Suprapubic skin (tissue), 4 donors: ENCODE measurements around the gene MYORG.

Experiments
- CTCF ChIP-seq, 2 donors: fragments of 200-600 bp in 1 of 2; fragments of 450-650 bp in 1 of 2; sonication (generic) in 1 of 2; IDR thresholded peaks; one replicate each; pipeline ENCODE4 v1.5.1; 2016 to 2019; ENCODE audit warnings: antibody characterized with exemption in 2 of 2, mild to moderate bottlenecking in 1 of 2, moderate library complexity in 1 of 2
- EP300 ChIP-seq: sonication (generic); formaldehyde crosslinking; IDR thresholded peaks from one replicate; pipeline ENCODE4 v1.6.1; 2017; ENCODE audit warnings: antibody characterized with exemption
- POLR2A ChIP-seq, 2 donors: fragments of 450-650 bp; IDR thresholded peaks; one replicate each; pipeline ENCODE4 v1.6.1; 2017; ENCODE audit warnings: antibody characterized with exemption in 2 of 2, mild to moderate bottlenecking in 2 of 2, moderate library complexity in 2 of 2
- POLR2AphosphoS5 ChIP-seq, 3 donors: sonication (generic); formaldehyde crosslinking; IDR thresholded peaks; one replicate each; pipeline ENCODE4 v1.6.1; 2017; ENCODE audit warnings: antibody characterized with exemption in 3 of 3

GRCh38 chr9:34419716-34420504 is 43.2 kb upstream of the MYORG start:
- TF ChIP-seq CTCF (IDR thresholded peaks at IDR 0.05) (no peak), POLR2AphosphoS5 (IDR thresholded peaks at IDR 0.05) (no peak), POLR2A (IDR thresholded peaks at IDR 0.05) (no peak), EP300 (no peak)
